Measurements from ENCODE around the gene PHRF1.

GRCh38 chr11:598005-598680 lies 21.9 kb downstream of the PHRF1 start:
- no peak for TF ChIP-seq POLR2A (IDR thresholded peaks at IDR 0.05)
- no peak for TF ChIP-seq CTCF (IDR thresholded peaks at IDR 0.05)
- no peak for TF ChIP-seq POLR2AphosphoS5 (IDR thresholded peaks at IDR 0.05)
- no peak for TF ChIP-seq EP300 (IDR thresholded peaks at IDR 0.05)

Data from upper lobe of left lung (tissue), 4 donors.